Measurements from ENCODE around the gene PAX3.

DNA sequence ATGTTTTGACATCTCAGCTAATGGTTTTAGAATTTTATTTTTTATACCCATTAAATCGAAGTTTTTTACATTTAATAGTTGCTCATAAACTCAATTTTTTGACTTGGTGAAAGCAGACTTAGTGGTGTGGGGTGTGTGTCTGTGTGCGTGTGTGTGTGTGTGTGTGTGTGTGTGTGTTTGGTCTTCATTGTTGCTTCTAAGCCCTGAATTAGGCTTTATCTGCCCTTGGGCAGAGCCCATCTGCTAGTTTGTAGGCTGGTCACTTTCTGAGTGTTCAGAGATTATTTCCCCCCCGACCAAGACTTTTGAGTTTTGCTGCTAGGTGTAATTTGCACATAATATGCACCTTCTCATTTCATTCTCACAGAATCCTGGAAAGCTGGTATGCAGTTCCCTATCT is 14.3 kb downstream of the PAX3 start:
- TF ChIP-seq, protein P1, sequence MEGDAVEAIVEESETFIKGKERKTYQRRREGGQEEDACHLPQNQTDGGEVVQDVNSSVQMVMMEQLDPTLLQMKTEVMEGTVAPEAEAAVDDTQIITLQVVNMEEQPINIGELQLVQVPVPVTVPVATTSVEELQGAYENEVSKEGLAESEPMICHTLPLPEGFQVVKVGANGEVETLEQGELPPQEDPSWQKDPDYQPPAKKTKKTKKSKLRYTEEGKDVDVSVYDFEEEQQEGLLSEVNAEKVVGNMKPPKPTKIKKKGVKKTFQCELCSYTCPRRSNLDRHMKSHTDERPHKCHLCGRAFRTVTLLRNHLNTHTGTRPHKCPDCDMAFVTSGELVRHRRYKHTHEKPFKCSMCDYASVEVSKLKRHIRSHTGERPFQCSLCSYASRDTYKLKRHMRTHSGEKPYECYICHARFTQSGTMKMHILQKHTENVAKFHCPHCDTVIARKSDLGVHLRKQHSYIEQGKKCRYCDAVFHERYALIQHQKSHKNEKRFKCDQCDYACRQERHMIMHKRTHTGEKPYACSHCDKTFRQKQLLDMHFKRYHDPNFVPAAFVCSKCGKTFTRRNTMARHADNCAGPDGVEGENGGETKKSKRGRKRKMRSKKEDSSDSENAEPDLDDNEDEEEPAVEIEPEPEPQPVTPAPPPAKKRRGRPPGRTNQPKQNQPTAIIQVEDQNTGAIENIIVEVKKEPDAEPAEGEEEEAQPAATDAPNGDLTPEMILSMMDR (IDR thresholded peaks at IDR 0.05): no peak
- TF ChIP-seq EP300 (IDR thresholded peaks at IDR 0.05): no peak
- no peak for TF ChIP-seq POLR2A (IDR thresholded peaks at IDR 0.05)

Data from upper lobe of left lung (tissue), 4 donors.